B cell (primary cell): ENCODE data around the gene BTBD17. TPM values are rescaled to one million over a fixed set of nuclear protein-coding genes. Genes with fewer than 3 reads are reported as not detected.

Experiments
- ATAC-seq: fragments of 200-7000 bp; cut with Tn5 transposase; one replicate; pipeline ENCODE4 v1.10.0; 2021; ENCODE audit warnings: low read depth, mild to moderate bottlenecking, moderate number of reproducible peaks, moderate library complexity
- CTCF ChIA-PET: fragments of 350-600 bp; sonication (Branson Sonifier 250); formaldehyde crosslinking; loops from one replicate; lab custom pipeline; 2021; ENCODE audit warnings: antibody characterized with exemption, inconsistent platforms; lab: Charles Lee
- POLR2A ChIA-PET: fragments of 350-600 bp; sonication (Branson Sonifier 250); formaldehyde crosslinking; loops from one replicate; lab custom pipeline; 2021; ENCODE audit warnings: antibody characterized with exemption; lab: Charles Lee
- DNase-seq: peaks from one replicate; pipeline ENCODE4 v3.0.0; 2013
- H2AFZ ChIP-seq: 2 replicates; pipeline ENCODE4 v1.6.1; 2012; ENCODE audit warnings: mild to moderate bottlenecking, low read depth, low read length; ENCODE audit not compliant: insufficient read depth, poor library complexity, severe bottlenecking
- H3K27ac ChIP-seq, 2 donors: 1 replicate in 1 of 2; 2 replicates in 1 of 2; pipeline ENCODE4 v1.5.1; 2012 to 2013; ENCODE audit warnings: low read length in 2 of 2, mild to moderate bottlenecking in 2 of 2, moderate library complexity in 1 of 2
- H3K27me3 ChIP-seq, 4 experiments: fragments of 200-600 bp in 1 of 4; sonication (generic) in 1 of 4; replicated peaks in 1 of 4; 1 replicate in 2 of 4; 2 replicates in 2 of 4; pipeline versions ENCODE4 v1.6.1 to v1.7.0; 2013 to 2016; ENCODE audit warnings: low read length in 3 of 4, mild to moderate bottlenecking in 2 of 4, mixed read lengths in 1 of 4, moderate library complexity in 1 of 4; ENCODE audit not compliant: insufficient read depth in 4 of 4, control insufficient read depth in 3 of 4; ENCODE audit errors: control extremely low read depth in 1 of 4
- H3K36me3 ChIP-seq, 2 experiments: replicated peaks in 1 of 2; 1 replicate in 1 of 2; 2 replicates in 1 of 2; pipeline versions ENCODE4 v1.6.1 to v1.7.1; 2013; ENCODE audit warnings: low read length in 1 of 2; ENCODE audit not compliant: insufficient read depth in 2 of 2, control insufficient read depth in 1 of 2; ENCODE audit errors: control extremely low read depth in 1 of 2, extremely low read depth in 1 of 2
- H3K4me1 ChIP-seq, 2 donors: fragments of 200-600 bp in 1 of 2; sonication (generic) in 1 of 2; 1 replicate in 1 of 2; 2 replicates in 1 of 2; pipeline versions ENCODE4 v1.5.1 to v1.6.1; 2013 to 2017; ENCODE audit warnings: low read length in 2 of 2; ENCODE audit not compliant: control insufficient read depth in 2 of 2, insufficient read depth in 2 of 2
- H3K4me2 ChIP-seq: replicated peaks from 2 replicates; pipeline ENCODE3; 2012; ENCODE audit warnings: mild to moderate bottlenecking, low read depth, low read length; ENCODE audit not compliant: poor library complexity, severe bottlenecking
- H3K4me3 ChIP-seq, 5 experiments: fragments of 200-600 bp in 1 of 5; sonication (generic) in 1 of 5; 1 replicate in 3 of 5; 2 replicates in 2 of 5; pipeline versions ENCODE4 v1.5.1 to v1.7.0; 2011 to 2016; ENCODE audit warnings: low read length in 4 of 5, mild to moderate bottlenecking in 4 of 5, low read depth in 2 of 5, control low read depth in 1 of 5, moderate library complexity in 1 of 5; ENCODE audit not compliant: insufficient read depth in 1 of 5; ENCODE audit errors: control extremely low read depth in 1 of 5, extremely low read depth in 1 of 5
- H3K79me2 ChIP-seq: fragments of 200-600 bp; sonication (generic); one replicate; pipeline ENCODE4 v1.6.0; 2016; ENCODE audit warnings: low read length; ENCODE audit not compliant: control insufficient read depth, insufficient read depth
- H3K9ac ChIP-seq: fragments of 200-600 bp; sonication (generic); 2 replicates; pipeline ENCODE4 v1.6.1; 2017; ENCODE audit warnings: mild to moderate bottlenecking, low read length, moderate library complexity
- H3K9me3 ChIP-seq, 3 donors: one replicate each; pipeline versions ENCODE4 v1.6.1 to v1.7.1; 2013; ENCODE audit warnings: low read length in 2 of 3; ENCODE audit not compliant: control insufficient read depth in 2 of 3, insufficient read depth in 1 of 3; ENCODE audit errors: control extremely low read depth in 1 of 3
- H4K20me1 ChIP-seq: 2 replicates; pipeline ENCODE4 v1.6.0; 2012; ENCODE audit warnings: mild to moderate bottlenecking, low read length; ENCODE audit not compliant: insufficient read depth, control insufficient read depth, poor library complexity, severe bottlenecking
- H3K27ac Mint-ChIP-seq: one replicate; pipeline ENCODE4 v1.8.0; 2021; ENCODE audit warnings: mixed read lengths
- H3K27me3 Mint-ChIP-seq: one replicate; pipeline ENCODE4 v1.8.0; 2021; ENCODE audit warnings: mixed read lengths
- H3K4me1 Mint-ChIP-seq: one replicate; pipeline ENCODE4 v1.8.0; 2021; ENCODE audit warnings: mixed read lengths
- H3K4me3 Mint-ChIP-seq: one replicate; pipeline ENCODE4 v1.8.0; 2021; ENCODE audit warnings: mixed read lengths
- H3K9me3 Mint-ChIP-seq: one replicate; pipeline ENCODE4 v1.8.0; 2022; ENCODE audit warnings: mixed read lengths; ENCODE audit not compliant: insufficient read depth
- EZH2 ChIP-seq: IDR thresholded peaks from 2 replicates; pipeline ENCODE4 v1.6.1; 2012; ENCODE audit warnings: borderline replicate concordance, low read depth, mild to moderate bottlenecking, moderate library complexity, low read length; ENCODE audit not compliant: insufficient read depth, poor library complexity, severe bottlenecking
- WGBS: methylation state at CpG from one replicate; pipeline ENCODE4 v1.1.5; 2013; ENCODE audit warnings: missing lambda C conversion rate; ENCODE audit not compliant: insufficient coverage; 5-methylcytosine and 5-hydroxymethylcytosine counted together
- intact Hi-C: fragments of 100-400 bp; cut with micrococcal nuclease; formaldehyde crosslinking; loops from one replicate; pipeline ENCODE4 v1.10.0; 2022
- polyA plus RNA-seq: library from polyadenylated mRNA; depleted of rRNA; stranded (reverse); fragments of >200 nt; gene quantifications from 2 replicates; pipeline ENCODE4 v1.2.3, GENCODE V29; 2012
- total RNA-seq, 2 donors: library from RNA; stranded (reverse); fragments of 120-200 nt in 1 of 2; gene quantifications; 1 replicate in 1 of 2; 2 replicates in 1 of 2; pipeline versions ENCODE4 v1.2.3 to v1.2.4, GENCODE V29; 2013 to 2022
- TF ChIP-seq, protein P1 (sequence below): fragments of 200-600 bp; IDR thresholded peaks from one replicate; pipeline ENCODE4 v1.8.0; 2022; ENCODE audit warnings: antibody characterized with exemption, mild to moderate bottlenecking

Gene BTBD17
- total and polyA plus RNA-seq, 2 donors (not counting 1 experiment from before 2014, with no cell fraction given) = not detected

DNA sequence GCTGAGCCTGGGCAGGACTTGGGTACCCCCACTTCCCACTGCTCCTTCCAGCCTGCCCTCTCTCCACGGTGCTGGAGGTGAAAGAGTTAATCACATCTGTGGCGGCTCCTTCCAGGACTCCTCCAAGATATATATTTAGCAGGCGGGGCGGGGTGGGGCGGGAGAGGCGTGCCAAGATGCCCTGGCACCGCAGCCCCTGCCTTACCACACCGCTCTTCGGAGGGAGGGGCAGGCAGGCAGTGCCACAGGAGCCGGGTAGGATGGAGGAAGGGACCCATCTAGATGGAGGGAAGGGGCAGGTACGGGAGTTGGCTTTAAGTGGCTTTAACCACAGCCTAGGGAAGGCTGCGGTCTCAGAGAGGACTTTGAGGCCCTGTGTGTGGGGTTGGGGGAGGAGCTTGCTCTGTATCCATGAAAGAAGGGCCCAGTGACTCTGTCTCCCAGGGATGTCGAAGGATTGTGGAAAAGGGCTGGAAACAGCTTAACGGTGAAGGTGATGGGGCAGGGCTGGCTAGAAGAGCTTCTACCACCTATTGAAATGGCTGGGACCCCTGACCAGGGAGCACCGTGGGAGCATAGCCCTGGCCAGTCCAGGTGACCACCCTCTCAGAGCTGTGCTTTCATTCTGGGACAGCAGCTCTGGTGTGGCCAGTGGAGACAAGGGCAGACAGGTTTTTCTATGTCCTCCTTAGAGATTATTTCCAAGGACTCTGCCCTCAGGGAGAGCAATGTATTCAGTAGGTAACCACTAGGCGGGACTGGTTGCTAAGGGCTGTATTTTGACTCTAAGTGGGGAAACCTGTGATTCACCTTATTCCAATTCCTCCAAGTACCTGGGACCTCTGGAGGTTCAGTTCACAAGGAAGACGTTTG lies 18.7 kb upstream of the BTBD17 start:
- Histone ChIP-seq H3K27me3 (peaks cover 0 to 15% (median 3%) of the 10 kb centered on the region in 4 experiments), H3K9me3 (no peaks in the 10 kb centered on the region), H3K4me1 (peaks cover 5 to 9% of the 10 kb centered on the region in 2 donors), H3K36me3 (no peaks in the 10 kb centered on the region), H3K27ac (no peak overlapping the region), H3K9ac (no peak overlapping the region), H3K79me2 (no peaks in the 10 kb centered on the region), H2AFZ (peak overlapping the region; percentile 30), H3K4me2 (peak overlapping the region; percentile 51), H3K4me3 (no peak overlapping the region), H4K20me1 (no peaks in the 10 kb centered on the region)
- 33% methylated on average over 10 of the region's 17 CpGs for WGBS
- no peaks in the 10 kb centered on the region for H3K4me1 Mint-ChIP-seq
- DNase-seq (no peak), ATAC-seq (no peak)
- ChIA-PET CTCF (interaction anchor here (1.1 to 4.9 kb wide), 11 partner anchors 12 to 391 kb away, joined by 3 to 95 read pairs (median 6); partner anchors contain the start of genes CD300LB and GPR142), POLR2A (no interaction called here)
- intact Hi-C loops = no loop called here
- no peak overlapping the region for H3K27ac Mint-ChIP-seq
- H3K4me3 Mint-ChIP-seq = no peak overlapping the region
- H3K9me3 Mint-ChIP-seq = no peaks in the 10 kb centered on the region
- H3K27me3 Mint-ChIP-seq = peaks cover 18% of the 10 kb centered on the region
- TF ChIP-seq EZH2 = no peak
- TF ChIP-seq, protein P1, sequence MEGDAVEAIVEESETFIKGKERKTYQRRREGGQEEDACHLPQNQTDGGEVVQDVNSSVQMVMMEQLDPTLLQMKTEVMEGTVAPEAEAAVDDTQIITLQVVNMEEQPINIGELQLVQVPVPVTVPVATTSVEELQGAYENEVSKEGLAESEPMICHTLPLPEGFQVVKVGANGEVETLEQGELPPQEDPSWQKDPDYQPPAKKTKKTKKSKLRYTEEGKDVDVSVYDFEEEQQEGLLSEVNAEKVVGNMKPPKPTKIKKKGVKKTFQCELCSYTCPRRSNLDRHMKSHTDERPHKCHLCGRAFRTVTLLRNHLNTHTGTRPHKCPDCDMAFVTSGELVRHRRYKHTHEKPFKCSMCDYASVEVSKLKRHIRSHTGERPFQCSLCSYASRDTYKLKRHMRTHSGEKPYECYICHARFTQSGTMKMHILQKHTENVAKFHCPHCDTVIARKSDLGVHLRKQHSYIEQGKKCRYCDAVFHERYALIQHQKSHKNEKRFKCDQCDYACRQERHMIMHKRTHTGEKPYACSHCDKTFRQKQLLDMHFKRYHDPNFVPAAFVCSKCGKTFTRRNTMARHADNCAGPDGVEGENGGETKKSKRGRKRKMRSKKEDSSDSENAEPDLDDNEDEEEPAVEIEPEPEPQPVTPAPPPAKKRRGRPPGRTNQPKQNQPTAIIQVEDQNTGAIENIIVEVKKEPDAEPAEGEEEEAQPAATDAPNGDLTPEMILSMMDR = no peak
